HepG2 (cell line): ENCODE results near the gene LDLR. TPM values are rescaled to one million over a fixed set of nuclear protein-coding genes. Genes with fewer than 3 reads are reported as not detected.

Experiments
- AGO1 ChIP-seq: fragments of 200-400 bp; formaldehyde crosslinking; IDR thresholded peaks from 2 replicates; pipeline ENCODE4 v1.6.1; 2017; ENCODE audit warnings: mild to moderate bottlenecking, low read depth, low read length, moderate library complexity; ENCODE audit not compliant: poor library complexity, severe bottlenecking
- GABPA ChIP-seq, 2 experiments: IDR thresholded peaks; 2 replicates each; pipeline ENCODE4 v1.6.1; 2011 to 2016; ENCODE audit warnings: low read depth in 2 of 2, low read length in 1 of 2, missing biosample characterization in 1 of 2, missing genetic modification characterization in 1 of 2
- GABPB1 ChIP-seq: IDR thresholded peaks from 2 replicates; pipeline ENCODE4 v1.6.1; 2016; ENCODE audit warnings: mild to moderate bottlenecking, missing genetic modification reagents, moderate library complexity, missing compliant biosample characterization
- HOXA5 ChIP-seq: sonication (generic); formaldehyde crosslinking; IDR thresholded peaks from 2 replicates; pipeline ENCODE4 v1.4.0; 2020; ENCODE audit warnings: missing genetic modification reagents
- KDM6A ChIP-seq: IDR thresholded peaks from 2 replicates; pipeline ENCODE4 v1.6.1; 2016; ENCODE audit warnings: low read depth
- MAFK ChIP-seq, 2 experiments: IDR thresholded peaks in 1 of 2; conservative IDR thresholded peaks in 1 of 2; 2 replicates each; pipeline ENCODE4 v1.6.1; 2011; ENCODE audit warnings: improper control_type of control experiment in 2 of 2, low read length in 2 of 2
- MED1 ChIP-seq: sonication (generic); formaldehyde crosslinking; IDR thresholded peaks from 2 replicates; pipeline ENCODE4 v1.4.0; 2020; ENCODE audit warnings: missing genetic modification reagents
- NCOR1 ChIP-seq: fragments of 200-600 bp; sonication (generic); IDR thresholded peaks from 2 replicates; pipeline ENCODE4 v1.7.0; 2017; ENCODE audit warnings: antibody characterized with exemption, low read length, borderline replicate concordance
- RAD51 ChIP-seq: fragments of 450-650 bp; IDR thresholded peaks from 2 replicates; pipeline ENCODE4 v1.6.1; 2016; ENCODE audit warnings: borderline replicate concordance
- REL ChIP-seq: sonication (generic); formaldehyde crosslinking; conservative IDR thresholded peaks from 2 replicates; pipeline ENCODE4 v1.8.0; 2022; ENCODE audit warnings: mild to moderate bottlenecking, missing genetic modification reagents, moderate library complexity
- THRA ChIP-seq: sonication (generic); formaldehyde crosslinking; IDR thresholded peaks from 2 replicates; pipeline ENCODE4 v1.4.0; 2020; ENCODE audit warnings: missing genetic modification reagents, borderline replicate concordance
- YY1 ChIP-seq: IDR thresholded peaks from 2 replicates; pipeline ENCODE4 v1.6.1; 2011; ENCODE audit warnings: low read length, low read depth, moderate library complexity, mild to moderate bottlenecking; ENCODE audit not compliant: insufficient read depth, insufficient replicate concordance
- ZNF430 ChIP-seq: sonication (generic); formaldehyde crosslinking; IDR thresholded peaks from 2 replicates; pipeline ENCODE4 v1.9.0; 2021; ENCODE audit warnings: mild to moderate bottlenecking, missing genetic modification reagents
- ZNF597 ChIP-seq: sonication (generic); formaldehyde crosslinking; IDR thresholded peaks from 2 replicates; pipeline ENCODE4 v1.5.0; 2020; ENCODE audit warnings: missing genetic modification reagents
- ZNF644 ChIP-seq: IDR thresholded peaks from 2 replicates; pipeline ENCODE4 v1.6.1; 2016; ENCODE audit warnings: low read depth
- ZNF883 ChIP-seq: sonication (generic); formaldehyde crosslinking; IDR thresholded peaks from 2 replicates; pipeline ENCODE4 v1.5.1; 2020; ENCODE audit warnings: mild to moderate bottlenecking, missing genetic modification reagents; ENCODE audit errors: not compliant biosample characterization
- polyA plus RNA-seq, 8 experiments: library from polyadenylated mRNA; depleted of rRNA in 3 of 8; stranded (reverse) in 7 of 8; unstranded in 1 of 8; fragments of >200 nt; fragmentation: Illumina TruSeq in 4 of 8; extraction: Trizol in 4 of 8; gene quantifications; 2 replicates each; pipeline versions ENCODE4 v1.2.1 to v1.2.3, GENCODE V29; 2011 to 2016; ENCODE audit warnings: low read depth in 4 of 8, missing spikeins in 1 of 8, mixed read lengths in 1 of 8; ENCODE audit not compliant: insufficient read depth in 1 of 8
- total RNA-seq, 5 experiments: library from RNA; depleted of rRNA; stranded (reverse); fragments of >200 nt; fragmentation: Illumina TruSeq; extraction: Trizol; gene quantifications; 2 replicates each; pipeline ENCODE4 v1.2.3, GENCODE V29; 2016; ENCODE audit warnings: low read depth in 1 of 5

LDLR gene
- total and polyA plus RNA-seq, 2 of the 13 experiments (the other 11 are each of a cell fraction or from before 2014, with no cell fraction given) = 51.6 to 92.5 TPM

- TF ChIP-seq ZNF597 (CRISPR knock-in tag) (no peak), HOXA5 (CRISPR knock-in tag) (0 out of 2 replicates have a peak, but pooled peaks have one; percentile 38), GABPB1 (CRISPR knock-in tag) (peak; percentile 55), GABPA (IDR thresholded peaks at IDR 0.05; ENCODE audit: low read depth, low read length) (no peak), GABPA (CRISPR knock-in tag; IDR thresholded peaks at IDR 0.05; ENCODE audit: low read depth) (peak; percentile 22; the same call in 1 of the 2 replicates), REL (CRISPR knock-in tag) (no peak), ZNF644 (no peak), KDM6A (no peak), MAFK (conservative IDR thresholded peaks at IDR 0.05 in 1 of 2, IDR thresholded peaks at IDR 0.05 in 1 of 2; ENCODE audit: low read length in 2 of 2) (no peak), AGO1 (peak; percentile 63), RAD51 (no peak), YY1 (peak; percentile 35), THRA (CRISPR knock-in tag) (peak; percentile 41; the same call in 1 of the 2 replicates), MED1 (CRISPR knock-in tag) (peak; percentile 43), ZNF430 (CRISPR knock-in tag) (no peak), ZNF883 (CRISPR knock-in tag) (peak; percentile 35), NCOR1 (no peak)
Measured at GRCh38 chr19:11137542-11138384, 48.5 kb downstream of the LDLR start (continued).
